ENCODE results near the gene ARSB.
"Not testable (repeated sequence)": the region's sequence is repeated elsewhere in the genome, so short reads cannot be mapped to it uniquely, and the experiment has no call there.

The ARSB gene

DNA sequence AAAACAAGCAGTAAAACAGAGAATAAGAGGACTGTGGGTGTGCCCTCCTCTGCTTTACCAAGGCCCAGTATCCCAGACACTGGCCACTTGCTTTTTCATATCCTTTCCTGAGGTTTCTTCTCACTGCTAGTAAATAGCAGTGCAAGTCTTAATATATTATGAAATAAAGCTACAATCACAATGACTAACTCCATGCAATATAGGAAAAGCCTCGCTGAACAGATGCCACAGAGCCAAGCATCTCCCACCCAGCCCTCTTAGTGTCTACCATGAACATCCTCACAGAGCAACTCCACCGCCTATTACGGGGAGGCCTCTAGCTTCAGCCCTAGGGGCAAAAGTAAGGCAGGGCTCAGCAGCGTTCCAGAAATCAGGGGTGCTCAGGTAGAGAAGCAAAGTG lies 205.8 kb downstream of the ARSB start:
- DNase-seq (ENCODE audit: low read depth in 2 of 2): no peak

DNA sequence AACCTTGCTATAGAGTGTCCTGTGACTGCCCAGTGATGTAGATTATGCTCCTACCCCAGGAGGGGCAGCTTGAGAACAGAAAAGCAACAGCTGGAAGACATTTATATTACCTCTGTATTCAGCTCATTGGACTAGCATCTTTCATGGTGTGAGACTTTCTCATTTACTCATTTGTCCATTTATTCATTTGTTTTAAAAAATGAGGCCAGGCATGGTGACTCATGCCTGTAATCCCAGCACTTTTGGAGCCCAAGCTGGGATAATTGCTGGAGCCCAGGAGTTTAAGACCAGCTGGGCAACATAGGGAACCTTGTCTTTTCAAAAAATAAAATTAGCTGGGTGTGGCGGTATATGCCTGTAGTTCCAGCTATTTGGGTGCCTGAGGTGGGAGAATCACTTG lies 206.6 kb downstream of the ARSB start:
- no peak for DNase-seq (ENCODE audit: low read depth in 2 of 2)

DNA sequence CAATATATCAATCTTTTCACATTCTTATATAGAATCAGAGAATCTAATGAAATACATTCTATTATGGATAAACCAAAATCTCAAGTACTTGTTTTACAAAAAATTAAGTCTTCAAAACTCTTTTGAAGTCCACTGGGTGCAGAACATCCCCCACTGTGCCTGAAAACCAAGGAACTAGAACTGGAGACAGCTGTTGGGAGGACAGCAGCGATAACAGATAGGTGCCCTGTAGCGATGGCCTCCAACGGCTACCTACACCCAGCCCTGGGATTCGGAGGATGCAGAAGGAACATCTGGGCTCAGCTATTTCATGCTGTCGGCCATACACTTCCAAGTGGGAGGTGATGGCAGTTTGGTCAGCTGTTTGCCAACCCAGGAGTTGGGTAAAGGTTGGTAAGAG lies 207.2 kb downstream of the ARSB start:
- DNase-seq (ENCODE audit: low read depth in 2 of 2): no peak

DNA sequence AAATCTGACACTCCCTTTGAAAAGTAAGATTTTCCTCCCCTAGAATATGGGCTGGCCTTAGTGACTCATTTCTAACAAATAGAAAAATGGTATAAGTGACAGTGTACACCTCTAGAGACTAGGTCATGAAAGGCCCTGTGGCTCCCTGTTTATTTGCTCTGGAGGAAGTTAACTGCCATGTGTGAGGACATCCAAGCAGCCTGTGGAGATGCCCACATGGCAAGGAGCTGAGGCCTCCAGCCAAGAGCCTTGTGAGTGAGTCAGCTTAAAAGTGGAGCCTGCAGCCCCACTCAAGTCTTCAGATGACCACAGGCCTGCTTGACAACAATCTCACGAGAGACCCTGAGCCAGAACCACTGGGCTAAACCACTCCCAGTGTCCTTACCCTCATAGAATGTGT lies 208.5 kb downstream of the ARSB start:
- DNase-seq (ENCODE audit: low read depth in 2 of 2): no peak

DNA sequence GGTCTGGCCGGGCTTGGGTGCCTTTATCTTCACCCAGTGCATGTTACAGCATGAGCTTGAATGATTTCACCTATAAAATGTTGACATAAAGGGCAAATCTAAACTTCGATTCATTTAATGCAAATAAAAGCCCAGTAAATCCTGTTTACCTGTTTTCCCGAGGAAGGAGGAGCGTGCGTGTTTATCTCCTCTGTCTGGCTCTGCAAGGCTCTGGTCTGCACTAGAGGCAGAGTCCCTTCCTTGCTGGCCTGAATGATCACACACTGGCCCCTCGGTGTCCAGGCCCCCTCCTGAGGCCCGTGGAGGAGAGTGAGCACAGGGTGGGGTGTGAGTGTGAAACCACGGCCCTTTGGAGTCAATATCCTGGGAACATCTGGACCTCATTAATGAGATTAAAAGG lies 211.5 kb downstream of the ARSB start:
- DNase-seq (ENCODE audit: low read depth in 2 of 2): no peak

DNA sequence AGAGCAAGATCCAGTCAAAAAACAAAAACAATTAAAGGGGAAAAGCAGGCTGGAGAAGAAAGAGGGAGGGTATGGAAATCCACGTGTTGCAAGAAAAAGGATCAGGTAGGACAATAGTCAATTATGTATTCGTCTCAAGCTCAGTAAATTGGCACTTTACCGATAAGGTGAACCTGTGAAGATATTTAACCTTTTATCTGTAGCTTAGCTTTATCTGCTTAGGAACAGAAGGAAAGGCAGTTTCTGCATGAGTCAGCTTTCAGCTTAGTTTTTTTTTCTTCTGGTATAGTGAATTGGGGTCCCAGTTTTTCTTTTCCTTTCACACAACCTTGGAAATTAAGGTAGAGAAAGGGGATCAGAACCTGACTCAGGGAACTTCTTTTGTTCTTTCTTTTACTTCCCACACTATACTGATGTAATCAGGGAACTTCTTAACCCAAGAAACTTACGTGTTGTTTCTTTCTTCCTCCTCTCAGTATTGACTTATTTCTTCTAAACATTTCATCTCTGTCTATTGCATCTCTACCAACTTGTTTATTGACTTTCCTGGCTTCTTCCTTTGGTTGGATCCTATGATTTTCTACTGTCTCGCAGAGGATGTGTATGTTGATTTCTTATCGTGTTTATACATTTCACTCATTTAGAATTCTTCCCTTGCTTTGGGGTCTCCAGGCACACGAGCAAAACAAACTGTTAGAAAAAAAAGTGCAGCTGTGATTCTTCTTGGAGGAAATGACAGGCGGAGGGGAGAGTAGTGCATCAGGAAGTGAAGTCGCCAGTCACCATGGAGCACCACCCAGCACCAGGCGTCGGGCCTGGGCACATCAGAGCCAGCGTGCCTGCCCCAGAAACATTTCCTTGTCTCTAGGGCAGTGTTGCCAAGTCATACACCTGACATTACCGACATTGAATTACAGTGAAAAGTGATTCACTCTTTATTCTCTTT lies 213.6 kb downstream of the ARSB start:
- no peak for DNase-seq (ENCODE audit: low read depth in 2 of 2)

DNA sequence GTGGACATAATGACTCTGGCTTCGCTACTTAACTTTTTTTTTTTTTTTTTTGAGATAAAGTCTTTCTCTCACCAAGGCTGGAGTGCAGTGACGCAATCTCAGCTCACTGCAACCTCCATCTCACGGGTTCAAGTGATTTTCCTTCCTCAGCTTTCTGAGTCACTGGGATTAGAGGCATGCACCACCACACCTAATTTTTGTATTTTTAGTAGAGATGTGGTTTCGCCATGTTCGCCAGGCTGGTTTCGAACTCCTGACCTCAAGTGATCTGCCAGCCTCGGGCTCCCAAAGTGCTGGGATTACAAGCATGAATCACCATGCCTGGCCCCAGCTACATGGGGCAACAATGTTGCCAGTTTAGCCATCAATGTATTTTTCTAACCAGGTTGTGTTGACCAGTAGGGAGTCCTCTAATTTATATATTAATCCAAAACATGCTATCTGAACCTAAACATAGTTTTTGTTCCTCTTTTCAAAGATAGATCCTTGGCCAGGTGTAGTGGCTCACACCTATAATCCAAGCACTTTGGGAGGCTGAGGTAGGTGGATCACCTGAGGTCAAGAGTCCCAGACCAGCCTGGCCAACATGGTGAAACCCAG lies 216.2 kb downstream of the ARSB start:
- no peak for DNase-seq (ENCODE audit: low read depth in 2 of 2)

DNA sequence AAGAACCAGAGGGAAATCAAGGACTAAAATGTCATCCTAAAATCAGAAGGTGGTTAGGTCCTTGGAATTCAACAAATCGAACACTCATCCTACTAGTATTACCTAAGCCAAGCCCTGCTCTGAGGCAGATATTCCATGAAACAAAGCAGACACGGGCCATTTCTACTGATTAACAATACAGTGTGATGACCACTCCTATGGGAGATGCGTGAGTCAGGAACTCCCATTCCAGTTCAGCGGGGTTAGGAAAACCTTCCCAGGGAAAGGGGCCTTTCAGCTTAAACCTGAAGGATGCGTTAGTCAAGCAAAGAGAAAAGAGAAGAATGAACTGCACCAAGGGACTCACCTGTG lies 218.7 kb downstream of the ARSB start:
- DNase-seq (ENCODE audit: low read depth in 2 of 2): no peak

DNA sequence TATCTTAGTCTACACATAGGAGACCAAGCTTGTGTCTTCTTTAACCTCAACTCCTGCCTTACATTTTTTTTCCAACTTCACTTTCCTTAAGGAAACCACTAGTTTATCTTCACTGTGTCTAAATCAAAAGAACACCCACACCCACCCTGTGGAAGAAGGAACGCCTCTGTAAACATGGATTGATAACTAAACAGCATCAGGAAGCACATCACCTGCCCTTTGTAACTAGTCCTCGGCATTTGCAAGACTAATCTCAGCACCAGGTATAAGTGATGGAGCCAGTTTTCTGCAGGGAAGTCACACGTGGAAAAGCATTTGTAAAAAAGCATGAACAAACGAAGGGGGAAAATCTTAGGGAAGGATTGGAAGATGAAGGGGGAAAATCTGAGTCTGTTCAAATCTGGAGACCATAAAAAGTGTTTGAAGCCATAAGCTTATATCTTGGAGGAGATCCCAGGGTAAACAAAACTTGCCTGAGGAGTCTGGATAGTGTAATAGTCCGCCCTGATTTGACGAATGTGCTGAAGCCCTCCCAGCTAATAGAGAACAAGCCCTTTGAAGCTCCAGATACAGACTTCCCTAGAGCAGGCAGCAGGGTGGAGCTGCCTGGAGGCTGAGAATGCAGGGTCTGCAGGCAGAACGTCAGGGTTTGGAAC lies 219.2 kb downstream of the ARSB start:
- no peak for DNase-seq (ENCODE audit: low read depth in 2 of 2)

DNA sequence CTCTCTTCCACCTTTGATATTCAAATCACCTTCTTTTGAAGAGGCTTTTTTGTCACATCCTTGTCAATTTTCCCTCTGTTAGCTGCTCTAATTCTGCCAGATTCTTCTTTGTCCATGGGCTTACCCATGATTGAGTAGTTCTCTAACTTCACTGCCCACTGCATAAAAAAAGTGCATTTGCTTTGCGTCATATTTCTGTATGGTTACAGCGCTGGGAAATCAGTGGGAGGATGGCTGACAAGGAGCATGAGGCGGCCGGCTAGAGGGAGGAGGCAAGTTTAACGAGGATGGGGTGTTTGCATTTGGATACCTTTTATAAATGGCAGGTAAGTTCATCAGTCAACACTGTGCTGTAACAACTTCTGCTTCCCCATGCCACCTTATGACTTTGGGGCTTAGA lies 220.0 kb downstream of the ARSB start:
- no peak for DNase-seq (ENCODE audit: low read depth in 2 of 2)

DNA sequence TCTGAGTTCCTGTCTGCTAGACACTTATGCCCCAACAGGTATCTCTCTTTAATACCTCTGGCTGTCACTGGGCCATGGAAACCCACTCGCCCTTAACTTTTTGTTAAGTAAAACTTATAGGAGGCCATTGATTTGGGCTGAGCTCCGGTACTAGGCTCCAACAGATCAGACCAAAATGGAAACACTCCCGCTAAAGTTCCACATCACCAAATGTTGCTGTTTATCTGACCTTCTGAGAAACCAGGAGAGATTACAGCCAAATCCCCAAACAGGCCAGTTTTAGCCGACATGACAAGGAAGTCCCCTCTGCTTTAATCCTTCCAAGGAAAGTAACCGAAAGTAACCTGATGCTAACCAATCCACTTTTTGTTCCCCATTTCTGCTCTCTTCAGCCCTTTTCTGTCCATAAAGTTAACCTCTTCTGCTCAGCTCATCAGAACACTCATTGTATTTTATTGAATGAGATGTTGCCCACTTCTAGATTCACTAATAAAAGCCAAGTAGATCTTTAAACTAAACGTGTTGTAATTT lies 221.4 kb downstream of the ARSB start:
- DNase-seq (ENCODE audit: low read depth in 2 of 2): no peak

DNA sequence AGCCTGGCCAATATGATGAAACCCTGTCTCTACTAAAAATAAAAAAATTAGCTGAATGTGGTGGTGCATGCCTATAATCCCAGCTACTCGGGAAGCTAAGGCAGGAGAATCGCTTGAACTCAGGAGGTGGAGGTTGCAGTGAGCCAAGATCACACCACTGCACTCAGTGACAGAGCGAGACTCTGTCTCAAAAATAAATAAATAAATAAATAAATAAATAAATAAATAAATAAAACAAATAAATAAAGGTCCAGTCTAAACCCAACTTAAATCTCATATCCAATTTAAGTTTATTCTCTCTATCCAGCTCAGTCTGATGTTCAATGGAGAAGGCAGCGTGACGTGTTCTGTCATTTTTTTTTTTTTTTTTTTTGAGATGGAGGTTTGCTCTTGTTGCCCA lies 222.4 kb downstream of the ARSB start:
- not testable (repeated sequence) for DNase-seq (ENCODE audit: low read depth in 2 of 2)

DNA sequence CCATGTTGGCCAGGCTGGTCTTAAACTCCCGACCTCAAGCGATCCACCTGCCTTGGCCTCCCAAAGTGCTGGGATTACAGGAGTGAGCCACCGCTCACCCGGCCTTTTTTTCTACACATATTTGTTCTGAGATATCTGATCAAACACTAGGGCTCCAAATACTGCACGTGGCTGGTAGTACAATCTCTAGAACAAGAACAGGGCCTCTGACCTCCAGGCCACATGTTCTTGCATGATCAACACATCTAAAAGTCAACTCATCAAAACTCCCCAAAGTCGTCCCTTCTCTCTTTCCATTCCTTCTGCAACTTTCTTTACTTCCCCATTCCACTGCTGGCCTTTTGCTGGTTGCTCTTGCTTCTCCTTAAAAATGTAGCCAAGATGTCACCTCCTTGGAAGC lies 223.3 kb downstream of the ARSB start:
- no peak for DNase-seq (ENCODE audit: low read depth in 2 of 2)

DNA sequence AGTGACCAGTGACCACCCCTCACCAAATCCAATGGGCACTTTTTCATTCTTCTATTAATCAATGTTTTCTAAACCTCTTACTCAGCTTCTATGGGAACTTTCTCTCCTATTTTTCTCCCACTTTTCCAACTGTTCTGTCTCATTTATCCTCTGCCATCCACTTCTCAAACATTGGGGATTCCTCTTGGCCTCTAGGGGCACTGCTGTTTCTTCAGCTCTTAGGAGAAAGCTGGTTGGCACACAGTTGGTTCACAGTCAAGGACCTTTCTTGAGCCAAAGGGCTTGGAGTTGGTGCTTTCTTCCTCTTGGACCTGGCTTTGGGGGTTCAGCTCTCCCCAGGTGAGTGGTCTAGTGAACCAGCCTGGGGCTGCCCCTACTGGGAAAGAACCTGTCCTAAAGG lies 224.3 kb downstream of the ARSB start:
- DNase-seq (ENCODE audit: low read depth in 2 of 2): no peak

DNA sequence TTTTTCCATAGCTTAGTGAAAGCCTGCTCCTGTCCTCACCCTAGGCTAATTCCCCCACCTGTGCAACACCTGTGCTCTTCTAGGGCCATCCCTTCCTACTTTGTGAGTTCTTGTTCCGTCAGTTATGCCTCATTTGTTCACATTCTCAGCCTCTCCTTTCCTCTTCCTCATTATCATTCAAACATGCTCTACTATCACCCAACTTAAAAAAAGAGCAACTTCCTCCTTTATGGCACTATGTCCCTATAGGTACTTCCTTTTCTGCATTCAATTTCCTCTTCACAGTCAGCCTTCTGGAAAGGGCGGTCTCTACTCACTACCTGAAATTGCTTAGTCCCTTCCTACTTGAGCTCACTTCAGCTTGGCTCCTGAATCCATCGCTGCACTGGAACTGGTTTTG lies 224.7 kb downstream of the ARSB start:
- DNase-seq (ENCODE audit: low read depth in 2 of 2): no peak

DNA sequence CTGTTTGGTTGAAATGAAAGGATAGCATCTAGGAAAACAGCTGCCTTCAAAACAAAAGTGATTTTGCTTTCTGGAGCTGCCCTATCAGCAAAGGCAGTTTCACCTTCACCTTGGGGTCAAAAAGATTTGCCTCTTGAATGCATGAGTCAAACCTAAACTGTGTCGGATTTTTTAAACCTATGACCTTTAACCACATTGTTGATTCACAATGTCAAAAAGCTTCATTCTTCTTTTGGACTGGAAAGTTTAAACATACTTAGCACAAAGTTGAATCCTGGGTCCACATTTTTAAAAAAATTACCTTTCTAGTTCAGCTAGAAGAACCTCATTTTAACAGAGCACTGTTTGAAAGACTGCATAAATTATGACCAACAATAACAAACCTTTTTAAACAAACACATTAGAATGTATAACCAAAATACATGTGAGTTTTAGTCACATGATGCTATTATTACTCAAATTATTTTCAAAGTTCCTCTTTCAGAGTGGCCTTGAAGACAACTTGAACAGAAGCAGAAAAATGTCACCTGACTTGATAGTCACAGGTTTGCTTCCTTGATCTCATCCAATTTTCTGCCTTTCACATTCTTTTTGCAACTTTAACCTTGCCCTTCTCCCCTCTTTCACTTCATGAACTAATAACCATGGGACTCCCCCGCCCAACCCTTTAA lies 226.8 kb downstream of the ARSB start:
- no peak for DNase-seq (ENCODE audit: low read depth in 2 of 2)

DNA sequence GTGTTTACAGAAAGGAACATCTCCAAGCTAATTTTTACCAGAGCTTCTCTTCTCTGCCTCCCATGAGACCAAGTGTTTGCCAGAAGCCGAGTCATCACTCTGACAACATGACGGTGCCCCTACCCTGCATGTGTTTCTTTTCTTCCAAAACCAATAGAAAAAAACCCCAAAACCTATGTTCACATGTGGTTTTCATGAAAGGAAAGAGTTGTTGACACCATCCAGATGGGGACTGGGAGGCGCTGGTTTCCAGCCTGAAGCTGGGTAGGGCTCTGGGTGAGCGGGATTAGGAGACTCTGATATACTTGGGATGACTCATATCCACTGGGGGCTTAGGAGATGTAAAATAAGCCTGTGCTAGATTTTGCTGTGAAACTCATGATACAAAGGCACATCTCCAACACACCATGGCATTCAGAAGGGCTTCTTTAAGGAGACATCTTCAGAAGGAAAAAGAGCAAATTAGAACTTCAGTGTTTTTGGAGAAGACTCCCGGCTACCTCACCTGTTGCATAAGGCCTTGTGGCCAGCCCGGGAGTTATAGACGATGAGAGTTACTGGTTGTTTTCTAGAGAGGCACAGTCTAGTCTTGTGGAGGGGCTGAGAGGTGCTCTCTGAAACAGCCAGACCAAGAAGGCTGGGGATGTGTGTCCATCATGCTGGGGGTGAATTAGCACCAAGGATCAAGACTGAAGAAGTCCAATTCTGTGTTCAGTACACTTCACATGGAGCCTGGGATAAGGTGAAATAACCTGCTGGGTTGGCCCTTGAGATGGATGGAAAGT lies 227.6 kb downstream of the ARSB start:
- no peak for DNase-seq (ENCODE audit: low read depth in 2 of 2)

DNA sequence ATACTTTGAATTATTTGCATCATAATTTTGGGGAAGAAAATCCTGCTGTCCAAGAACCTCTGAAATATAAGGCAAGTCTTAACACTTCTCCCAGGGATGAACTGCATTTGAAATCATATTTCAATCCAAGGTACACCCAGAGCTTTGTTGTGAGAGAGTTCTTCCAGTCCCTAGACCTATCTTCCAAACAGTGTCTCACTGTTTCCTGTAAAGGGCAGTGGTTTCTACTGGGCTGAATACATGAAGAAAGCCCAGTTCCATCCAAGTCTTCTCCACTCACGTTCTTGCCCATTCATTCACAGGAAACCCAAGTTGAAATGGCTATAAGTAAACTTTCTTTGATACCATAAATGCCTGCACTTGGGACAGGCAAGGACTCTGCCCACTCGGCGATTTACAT lies 228.3 kb downstream of the ARSB start:
- no peak for DNase-seq (ENCODE audit: low read depth in 2 of 2)

DNA sequence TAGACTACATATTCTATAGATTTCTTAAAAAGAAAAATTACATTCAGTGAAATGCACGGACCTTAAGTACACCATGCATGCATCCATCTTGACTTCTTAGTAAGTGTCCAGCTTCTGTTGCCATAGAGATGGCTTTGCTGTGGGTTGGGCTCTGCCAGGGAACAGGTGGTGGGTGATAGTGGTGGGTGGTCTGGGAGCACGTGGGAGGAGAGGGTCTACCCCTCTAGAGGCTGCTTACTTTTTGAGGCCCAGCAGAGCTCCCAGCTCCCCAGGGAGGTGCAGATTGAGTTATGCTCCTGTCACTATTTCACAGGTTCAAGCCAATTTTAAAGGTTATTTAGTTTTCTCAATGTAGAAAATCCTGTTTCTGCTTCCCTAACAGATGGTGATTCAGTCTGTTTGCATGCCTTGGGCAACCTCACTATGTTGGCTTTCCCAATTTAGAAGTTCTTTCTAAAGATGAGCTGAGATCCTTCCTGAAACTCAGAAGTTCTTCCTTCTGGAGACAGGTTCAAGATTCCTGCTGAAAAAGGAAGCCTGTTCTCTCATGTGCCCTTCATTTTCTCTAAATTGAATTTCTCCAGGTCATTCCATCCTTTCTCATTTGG lies 229.2 kb downstream of the ARSB start:
- no peak for DNase-seq (ENCODE audit: low read depth in 2 of 2)

DNA sequence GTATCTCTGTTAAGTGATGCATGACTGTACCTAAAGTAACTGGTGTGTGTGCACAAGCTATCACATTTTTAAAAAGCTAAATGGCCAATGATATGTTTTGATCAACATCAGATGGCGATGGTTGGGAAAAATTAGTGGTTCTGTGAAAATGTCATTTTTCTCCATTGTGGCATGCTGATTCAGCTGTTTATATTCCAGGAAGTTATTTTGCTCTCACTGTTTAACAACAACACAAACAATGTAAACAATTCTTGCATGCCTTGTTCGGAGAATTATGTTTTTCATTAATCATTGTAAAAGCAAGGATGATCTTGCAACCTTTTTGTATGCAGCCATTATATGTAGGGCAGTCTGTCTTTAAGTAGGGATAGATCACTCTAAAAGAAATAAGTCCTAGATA lies 230.5 kb downstream of the ARSB start:
- no peak for DNase-seq (ENCODE audit: low read depth in 2 of 2)

DNA sequence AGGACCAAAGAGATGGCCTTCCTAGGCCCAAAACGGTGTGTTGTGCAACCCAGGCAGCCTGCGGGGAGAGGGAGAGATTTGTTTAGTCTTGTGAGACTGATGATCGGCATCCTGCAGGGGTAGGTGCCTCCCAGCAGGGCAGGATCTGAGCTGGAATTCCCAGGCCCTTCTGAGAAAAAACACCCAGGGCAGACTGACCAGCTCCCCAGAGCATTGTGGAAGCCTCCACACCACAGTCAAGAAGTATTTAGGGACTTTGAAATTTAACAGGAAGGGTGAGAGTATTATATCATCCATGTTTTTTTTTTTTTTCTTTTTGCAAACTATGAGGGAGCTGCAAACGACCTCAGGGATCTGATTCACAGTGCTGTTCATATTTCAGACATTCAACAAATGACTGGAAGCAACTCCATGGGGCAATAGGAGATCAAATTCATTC lies 232.0 kb downstream of the ARSB start:
- no peak for DNase-seq (ENCODE audit: low read depth in 2 of 2)
